GM12892 (cell line): Measurements from ENCODE around the gene TCAP.

Source experiments
- POLR2A ChIP-seq: IDR thresholded peaks from 2 replicates; pipeline ENCODE4 v1.6.1; 2011; ENCODE audit warnings: low read depth, low read length, control low read depth
- POLR2AphosphoS5 ChIP-seq: IDR thresholded peaks from 2 replicates; pipeline ENCODE4 v1.6.1; 2011; ENCODE audit warnings: low read depth, low read length, control low read depth
- TAF1 ChIP-seq: IDR thresholded peaks from 2 replicates; pipeline ENCODE4 v1.6.1; 2011; ENCODE audit warnings: low read depth, mild to moderate bottlenecking, control low read depth, low read length, borderline replicate concordance

DNA sequence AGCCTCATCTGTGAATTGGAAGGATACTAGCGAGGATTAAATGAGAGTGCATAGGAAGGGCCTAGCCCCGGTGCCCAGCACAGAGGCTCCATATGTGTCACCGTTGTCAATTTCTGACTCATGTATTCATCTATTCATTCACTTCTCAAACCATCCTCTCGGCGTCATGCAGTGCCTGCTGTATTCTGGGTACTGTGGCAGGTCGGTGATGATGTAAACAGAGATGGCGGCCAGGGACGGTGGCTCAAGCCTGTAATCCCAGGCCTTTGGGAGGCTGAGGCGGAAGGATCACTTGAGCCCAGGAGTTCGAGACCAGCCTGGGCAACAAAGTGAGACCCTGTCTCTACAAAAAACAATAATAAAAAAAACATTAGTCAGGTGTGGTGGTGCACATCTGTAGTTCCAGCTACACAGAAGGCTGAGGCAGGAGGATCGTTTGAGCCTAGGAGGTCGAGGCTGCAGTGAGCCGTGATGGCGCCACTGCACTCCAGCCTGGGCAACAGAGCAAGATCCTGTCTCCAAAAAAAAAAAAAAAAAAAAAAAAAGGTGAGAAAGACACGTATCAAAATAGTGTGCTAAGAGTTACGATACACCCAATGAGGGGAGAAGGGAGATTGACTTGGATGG lies 42.7 kb upstream of the TCAP start:
- TF ChIP-seq POLR2AphosphoS5 = no peak
- TF ChIP-seq POLR2A = no peak
- TF ChIP-seq TAF1 = no peak
